HepG2 (cell line): Measurements from ENCODE around the gene PSMB3. TPM values are rescaled to one million over a fixed set of nuclear protein-coding genes. Genes with fewer than 3 reads are reported as not detected.

Experiments
- ATAC-seq: fragments of 200-7000 bp; cut with Tn5 transposase; 3 replicates; pipeline ENCODE4 v1.9.1; 2020; ENCODE audit warnings: mild to moderate bottlenecking, moderate library complexity
- BruUV-seq: library from RNA; stranded (reverse); fragments of 400-500 nt; replicated peaks from 2 replicates; lab custom pipeline; 2021; lab: Mats Ljungman, UMichigan
- CTCF ChIA-PET: fragments of 300-600 bp; formaldehyde crosslinking; extraction: SDS; loops from one replicate; lab custom pipeline; 2021; ENCODE audit warnings: low total read pairs, inconsistent platforms, low intra/inter-chr PET ratio; lab: Yijun Ruan, JAX
- POLR2A ChIA-PET: fragments of 350-600 bp; sonication (Branson Sonifier 250); formaldehyde crosslinking; loops from one replicate; lab custom pipeline; 2020; ENCODE audit warnings: antibody characterized with exemption, inconsistent platforms; lab: Yijun Ruan, JAX
- DNase-seq: peaks from one replicate; pipeline ENCODE4 v3.0.0-alpha.2; 2015; ENCODE audit warnings: low spot score
- FAIRE-seq: peaks from 3 replicates; lab custom pipeline; 2011; peaks lifted over from hg19 to GRCh38; lab: Jason Lieb, UNC
- H2AFZ ChIP-seq: one replicate; pipeline ENCODE4 v1.6.1; 2011; ENCODE audit warnings: low read length, inconsistent platforms
- H3K27ac ChIP-seq: fragments of 300-600 bp; 3 replicates; pipeline ENCODE4 v1.8.0; 2011; ENCODE audit warnings: mixed run types, mild to moderate bottlenecking, mixed read lengths, low read length, inconsistent platforms; ENCODE audit not compliant: insufficient read depth; ENCODE audit errors: extremely low read length
- H3K27me3 ChIP-seq, 2 experiments: fragments of 200-600 bp in 1 of 2; 2 replicates in 1 of 2; 3 replicates in 1 of 2; pipeline versions ENCODE4 v1.6.0 to v1.8.0; 2011; ENCODE audit warnings: low read length in 2 of 2, mild to moderate bottlenecking in 2 of 2, moderate library complexity in 2 of 2, inconsistent platforms in 1 of 2; ENCODE audit not compliant: insufficient read depth in 2 of 2, control insufficient read depth in 1 of 2
- H3K36me3 ChIP-seq, 2 experiments: fragments of 200-600 bp in 1 of 2; replicated peaks in 1 of 2; 2 replicates in 1 of 2; 3 replicates in 1 of 2; pipeline versions ENCODE4 v1.5.1 to v1.8.0; 2011; ENCODE audit warnings: low read length in 2 of 2, inconsistent platforms in 1 of 2; ENCODE audit not compliant: insufficient read depth in 2 of 2, control insufficient read depth in 1 of 2
- H3K4me1 ChIP-seq: 2 replicates; pipeline ENCODE4 v1.5.1; 2012; ENCODE audit warnings: low read length, inconsistent platforms; ENCODE audit not compliant: insufficient read depth
- H3K4me2 ChIP-seq: 2 replicates; pipeline ENCODE4 v1.6.0; 2011; ENCODE audit warnings: low read depth, low read length, inconsistent platforms
- H3K4me3 ChIP-seq, 3 experiments: fragments of 200-600 bp in 1 of 3; sonication (generic), shearing (Covaris generic) in 1 of 3; replicated peaks in 1 of 3; 2 replicates each; pipeline ENCODE4 v1.5.1; 2011 to 2016; ENCODE audit warnings: low read length in 3 of 3, inconsistent platforms in 2 of 3, low read depth in 2 of 3, mild to moderate bottlenecking in 2 of 3, control low read depth in 1 of 3, mixed read lengths in 1 of 3; ENCODE audit not compliant: insufficient read depth in 1 of 3
- H3K79me2 ChIP-seq: one replicate; pipeline ENCODE4 v1.6.1; 2011; ENCODE audit warnings: low read length, inconsistent platforms; ENCODE audit not compliant: insufficient read depth
- H3K9ac ChIP-seq: 2 replicates; pipeline ENCODE4 v1.6.0; 2011; ENCODE audit warnings: mild to moderate bottlenecking, low read depth, low read length, inconsistent platforms; ENCODE audit not compliant: insufficient read depth
- H3K9me3 ChIP-seq: 2 replicates; pipeline ENCODE4 v1.5.1; 2012; ENCODE audit warnings: mild to moderate bottlenecking, low read length
- H4K20me1 ChIP-seq: 2 replicates; pipeline ENCODE4 v1.6.0; 2011; ENCODE audit warnings: inconsistent platforms, mild to moderate bottlenecking, low read length, moderate library complexity; ENCODE audit not compliant: insufficient read depth
- DBP ChIP-seq: sonication (generic); formaldehyde crosslinking; IDR thresholded peaks from 2 replicates; pipeline ENCODE4 v1.4.0; 2020; ENCODE audit warnings: missing genetic modification reagents; ENCODE audit errors: not compliant biosample characterization
- MXD1 ChIP-seq: sonication (generic); formaldehyde crosslinking; IDR thresholded peaks from 2 replicates; pipeline ENCODE4 v1.4.0; 2020; ENCODE audit warnings: mild to moderate bottlenecking, missing genetic modification reagents
- MYC ChIP-seq: sonication (generic); formaldehyde crosslinking; IDR thresholded peaks from 2 replicates; pipeline ENCODE4 v1.9.0; 2021; ENCODE audit warnings: missing genetic modification reagents, borderline replicate concordance
- NFAT5 ChIP-seq: sonication (generic); formaldehyde crosslinking; IDR thresholded peaks from 2 replicates; pipeline ENCODE4 v1.4.0; 2020; ENCODE audit warnings: missing genetic modification reagents
- NRL ChIP-seq: sonication (generic); formaldehyde crosslinking; IDR thresholded peaks from 2 replicates; pipeline ENCODE4 v1.5.0; 2020; ENCODE audit warnings: missing genetic modification reagents, mild to moderate bottlenecking, moderate library complexity, borderline replicate concordance
- TFDP1 ChIP-seq: IDR thresholded peaks from 2 replicates; pipeline ENCODE4 v1.6.1; 2016; ENCODE audit warnings: missing compliant biosample characterization, missing genetic modification reagents, borderline replicate concordance
- ZBTB25 ChIP-seq: IDR thresholded peaks from 2 replicates; pipeline ENCODE4 v1.6.1; 2018; ENCODE audit warnings: missing genetic modification reagents
- ZNF660 ChIP-seq: sonication (generic); formaldehyde crosslinking; IDR thresholded peaks from 2 replicates; pipeline ENCODE4 v1.5.1; 2020; ENCODE audit warnings: mild to moderate bottlenecking, low read depth, missing genetic modification reagents, borderline replicate concordance
- ZNF740 ChIP-seq: sonication (generic); formaldehyde crosslinking; IDR thresholded peaks from 2 replicates; pipeline ENCODE4 v1.4.0; 2020; ENCODE audit warnings: missing genetic modification reagents
- WGBS: methylation state at CpG from one replicate; pipeline ENCODE4 v1.1.6; 2017; ENCODE audit warnings: low lambda C conversion rate; 5-methylcytosine and 5-hydroxymethylcytosine counted together
- in situ Hi-C: cut with HindIII; loops from 2 replicates; pipeline ENCODE4 v1.10.0; 2017; ENCODE audit warnings: low pct_unique_long_range_greater_than_20kb; ENCODE audit not compliant: extremely low pct_ligation_motif_present
- intact Hi-C: fragments of 100-400 bp; cut with micrococcal nuclease; formaldehyde crosslinking; loops from one replicate; pipeline ENCODE4 v1.10.0; 2022; ENCODE audit not compliant: unreplicated experiment
- polyA plus RNA-seq, 8 experiments: library from polyadenylated mRNA; depleted of rRNA in 3 of 8; stranded (reverse) in 7 of 8; unstranded in 1 of 8; fragments of >200 nt; fragmentation: Illumina TruSeq in 4 of 8; extraction: Trizol in 4 of 8; gene quantifications; 2 replicates each; pipeline versions ENCODE4 v1.2.1 to v1.2.3, GENCODE V29; 2011 to 2016; ENCODE audit warnings: low read depth in 4 of 8, missing spikeins in 1 of 8, mixed read lengths in 1 of 8; ENCODE audit not compliant: insufficient read depth in 1 of 8
- total RNA-seq, 5 experiments: library from RNA; depleted of rRNA; stranded (reverse); fragments of >200 nt; fragmentation: Illumina TruSeq; extraction: Trizol; gene quantifications; 2 replicates each; pipeline ENCODE4 v1.2.3, GENCODE V29; 2016; ENCODE audit warnings: low read depth in 1 of 5

Gene PSMB3
- total and polyA plus RNA-seq, 2 of the 13 experiments (the other 11 are each of a cell fraction or from before 2014, with no cell fraction given), result 366 to 517 TPM

GRCh38 chr17:38745545-38745944 is 7.0 kb upstream of the PSMB3 start:
- H3K9me3 ChIP-seq, result no peaks in the 10 kb centered on the region
- no peaks in the 10 kb centered on the region for H3K27me3 ChIP-seq
- intact Hi-C loops, result no loop called here
- peaks cover 65% of the 10 kb centered on the region for H3K79me2 ChIP-seq
- POLR2A ChIA-PET, result interaction anchor here (1.1 to 3.8 kb wide), 12 partner anchors 9 to 131 kb away, joined by 3 to 39 read pairs (median 6); partner anchors contain the start of genes CISD3, LASP1, MLLT6 and RPL23
- peak overlapping the region; percentile 67 for H3K9ac ChIP-seq
- 0% methylated on average over 1 of the region's 4 CpGs for WGBS
- H3K4me2 ChIP-seq, result peak overlapping the region; percentile 92
- peak overlapping the region in 2 of 3 experiments; percentile 21 to 84; a peak in 3 of 6 replicates for H3K4me3 ChIP-seq
- H4K20me1 ChIP-seq, result peaks cover 28% of the 10 kb centered on the region
- no peak overlapping the region for H2AFZ ChIP-seq
- ATAC-seq, result no peak
- CTCF ChIA-PET, result no interaction called here
- no TSS peak for BruUV-seq
- FAIRE-seq, result no peak
- H3K4me1 ChIP-seq, result peaks cover 64% of the 10 kb centered on the region
- in situ Hi-C loops, result no loop called here
- peak overlapping the region; percentile 84 for H3K27ac ChIP-seq
- DNase-seq, result peak; percentile 29
- H3K36me3 ChIP-seq, result peaks cover 2 to 21% of the 10 kb centered on the region in 2 experiments; a peak in 4 of 5 replicates
- TF ChIP-seq NRL (CRISPR knock-in tag) (0 out of 2 replicates have a peak, but pooled peaks have one; percentile 21), MXD1 (CRISPR knock-in tag) (0 out of 2 replicates have a peak, but pooled peaks have one; percentile 27), NFAT5 (0 out of 2 replicates have a peak, but pooled peaks have one; percentile 45), ZNF740 (CRISPR knock-in tag) (0 out of 2 replicates have a peak, but pooled peaks have one; percentile 18), ZBTB25 (CRISPR knock-in tag) (no peak), DBP (no peak), ZNF660 (CRISPR knock-in tag) (no peak), MYC (CRISPR knock-in tag) (peak; percentile 32; the same call in 1 of the 2 replicates), TFDP1 (CRISPR knock-in tag) (peak; percentile 51; the same call in 1 of the 2 replicates)
